H1 (cell line): Measurements from ENCODE around the gene ANXA2R. TPM values are rescaled to one million over a fixed set of nuclear protein-coding genes. Genes with fewer than 3 reads are reported as not detected.
"Not testable (repeated sequence)": the region's sequence is repeated elsewhere in the genome, so short reads cannot be mapped to it uniquely, and the experiment has no call there.

ENCODE experiments used
- CTCF ChIA-PET: fragments of 300-600 bp; sonication (Branson Sonifier 250); formaldehyde crosslinking; loops from one replicate; lab custom pipeline; 2021; ENCODE audit not compliant: partially characterized antibody; lab: Charles Lee
- POLR2A ChIA-PET: fragments of 300-600 bp; sonication (Branson Sonifier 250); formaldehyde crosslinking; loops from one replicate; lab custom pipeline; 2021; ENCODE audit warnings: inconsistent platforms; ENCODE audit not compliant: partially characterized antibody; lab: Charles Lee
- DNase-seq, 2 experiments: peaks; one replicate each; pipeline versions ENCODE4 v3.0.0 to v3.0.0-alpha.2; 2010 to 2022; ENCODE audit warnings: low spot score in 2 of 2, low read depth in 1 of 2, mixed read lengths in 1 of 2
- FAIRE-seq: peaks from 2 replicates; lab custom pipeline; 2011; peaks lifted over from hg19 to GRCh38; lab: Jason Lieb, UNC
- H2AFZ ChIP-seq: 2 replicates; pipeline ENCODE4 v1.8.1; 2012; ENCODE audit warnings: low read length, inconsistent platforms
- H2AK5ac ChIP-seq: 2 replicates; pipeline ENCODE4 v1.6.1; 2013; ENCODE audit warnings: low read depth, low read length
- H2BK120ac ChIP-seq: replicated peaks from 2 replicates; pipeline ENCODE3; 2013; ENCODE audit warnings: low read depth, low read length, inconsistent platforms
- H2BK12ac ChIP-seq: 2 replicates; pipeline ENCODE4 v1.6.1; 2013; ENCODE audit warnings: low read depth, low read length
- H2BK15ac ChIP-seq: 2 replicates; pipeline ENCODE4 v1.6.1; 2013; ENCODE audit warnings: low read length
- H2BK20ac ChIP-seq: 2 replicates; pipeline ENCODE4 v1.6.1; 2013; ENCODE audit warnings: low read length
- H2BK5ac ChIP-seq: 2 replicates; pipeline ENCODE4 v1.6.1; 2013; ENCODE audit warnings: low read depth, low read length
- H3K14ac ChIP-seq: 2 replicates; pipeline ENCODE4 v1.6.1; 2013; ENCODE audit warnings: inconsistent platforms; ENCODE audit not compliant: insufficient read length
- H3K18ac ChIP-seq: 2 replicates; pipeline ENCODE4 v1.6.1; 2013; ENCODE audit warnings: low read length; ENCODE audit errors: extremely low read depth
- H3K23ac ChIP-seq: 2 replicates; pipeline ENCODE4 v1.6.1; 2013; ENCODE audit warnings: inconsistent platforms; ENCODE audit not compliant: insufficient read length
- H3K23me2 ChIP-seq: 2 replicates; pipeline ENCODE4 v1.6.1; 2013; ENCODE audit warnings: low read depth, low read length
- H3K27ac ChIP-seq: 2 replicates; pipeline ENCODE4 v1.6.1; 2011; ENCODE audit warnings: low read depth, low read length, inconsistent platforms
- H3K27me3 ChIP-seq, 4 experiments: replicated peaks in 1 of 4; 1 replicate in 1 of 4; 2 replicates in 3 of 4; pipeline versions ENCODE4 v1.6.1 to v1.8.1; 2011 to 2013; ENCODE audit warnings: low read length in 3 of 4, mild to moderate bottlenecking in 3 of 4, inconsistent platforms in 2 of 4, mixed read lengths in 2 of 4, moderate library complexity in 1 of 4; ENCODE audit not compliant: control insufficient read depth in 3 of 4, insufficient read depth in 3 of 4; ENCODE audit errors: extremely low read depth in 1 of 4
- H3K36me3 ChIP-seq, 4 experiments: 2 replicates each; pipeline versions ENCODE4 v1.6.1 to v1.8.1; 2011 to 2013; ENCODE audit warnings: mild to moderate bottlenecking in 4 of 4, low read length in 3 of 4, moderate library complexity in 2 of 4, control low read depth in 1 of 4, inconsistent platforms in 1 of 4; ENCODE audit not compliant: insufficient read depth in 4 of 4, control insufficient read depth in 2 of 4
- H3K4ac ChIP-seq: replicated peaks from 2 replicates; pipeline ENCODE3; 2013; ENCODE audit warnings: low read length, low read depth, mixed read lengths, inconsistent platforms; ENCODE audit not compliant: insufficient read length
- H3K4me1 ChIP-seq, 4 experiments: replicated peaks in 1 of 4; 1 replicate in 1 of 4; 2 replicates in 3 of 4; pipeline versions ENCODE4 v1.6.1 to v1.8.1; 2011 to 2013; ENCODE audit warnings: low read length in 3 of 4, inconsistent platforms in 2 of 4, mixed read lengths in 1 of 4; ENCODE audit not compliant: insufficient read depth in 4 of 4, control insufficient read depth in 3 of 4
- H3K4me2 ChIP-seq, 2 experiments: 2 replicates each; pipeline versions ENCODE4 v1.6.1 to v1.8.1; 2011 to 2013; ENCODE audit warnings: low read depth in 2 of 2, low read length in 2 of 2, control low read depth in 1 of 2, inconsistent platforms in 1 of 2, mild to moderate bottlenecking in 1 of 2; ENCODE audit not compliant: insufficient read depth in 1 of 2
- H3K4me3 ChIP-seq, 4 experiments: fragments of 200-600, 300-600 bp in 1 of 4; sonication (generic), shearing (Covaris generic), sonication (Bioruptor Twin) in 1 of 4; 2 replicates each; pipeline versions ENCODE4 v1.5.1 to v1.8.1; 2011 to 2016; ENCODE audit warnings: low read length in 4 of 4, low read depth in 3 of 4, control low read depth in 2 of 4, inconsistent platforms in 2 of 4, mild to moderate bottlenecking in 2 of 4, mixed read lengths in 1 of 4, moderate library complexity in 1 of 4; ENCODE audit not compliant: insufficient read depth in 2 of 4; ENCODE audit errors: extremely low read depth in 1 of 4
- H3K56ac ChIP-seq: replicated peaks from 2 replicates; pipeline ENCODE3; 2013; ENCODE audit warnings: low read depth, mild to moderate bottlenecking, mixed read lengths, low read length, inconsistent platforms; ENCODE audit not compliant: insufficient read length
- H3K79me1 ChIP-seq: 2 replicates; pipeline ENCODE4 v1.6.1; 2013; ENCODE audit warnings: low read depth, low read length, control low read depth
- H3K79me2 ChIP-seq, 2 experiments: 2 replicates each; pipeline versions ENCODE4 v1.6.1 to v1.8.1; 2012 to 2013; ENCODE audit warnings: low read length in 2 of 2, mild to moderate bottlenecking in 2 of 2, inconsistent platforms in 1 of 2; ENCODE audit not compliant: insufficient read depth in 2 of 2, control insufficient read depth in 1 of 2
- H3K9ac ChIP-seq, 4 experiments: replicated peaks in 1 of 4; 1 replicate in 1 of 4; 2 replicates in 3 of 4; pipeline versions ENCODE4 v1.6.1 to v1.8.1; 2011 to 2013; ENCODE audit warnings: low read depth in 3 of 4, low read length in 3 of 4, control low read depth in 2 of 4, mild to moderate bottlenecking in 2 of 4, moderate library complexity in 2 of 4, inconsistent platforms in 1 of 4; ENCODE audit errors: extremely low read depth in 1 of 4
- H3K9me3 ChIP-seq, 2 experiments: 2 replicates each; pipeline versions ENCODE4 v1.6.1 to v1.8.1; 2012 to 2013; ENCODE audit warnings: mild to moderate bottlenecking in 2 of 2, moderate library complexity in 2 of 2, control low read depth in 1 of 2, inconsistent platforms in 1 of 2, low read depth in 1 of 2, low read length in 1 of 2, mixed read lengths in 1 of 2; ENCODE audit not compliant: insufficient read depth in 2 of 2
- H4K20me1 ChIP-seq, 2 experiments: replicated peaks in 1 of 2; 2 replicates each; pipeline versions ENCODE3 to v1.8.1; 2011 to 2013; ENCODE audit warnings: inconsistent platforms in 2 of 2, low read length in 2 of 2, mild to moderate bottlenecking in 1 of 2; ENCODE audit not compliant: insufficient read depth in 2 of 2, control insufficient read depth in 1 of 2
- H4K5ac ChIP-seq: 2 replicates; pipeline ENCODE4 v1.6.1; 2013; ENCODE audit warnings: low read length, low read depth, mixed read lengths, inconsistent platforms; ENCODE audit not compliant: insufficient read length
- H4K8ac ChIP-seq: 2 replicates; pipeline ENCODE4 v1.8.0; 2013; ENCODE audit warnings: mild to moderate bottlenecking, moderate library complexity, low read length, inconsistent platforms; ENCODE audit not compliant: insufficient read depth; ENCODE audit errors: extremely low read depth
- H4K91ac ChIP-seq: replicated peaks from 2 replicates; pipeline ENCODE3; 2013; ENCODE audit warnings: low read length, mixed read lengths, inconsistent platforms; ENCODE audit not compliant: insufficient read length
- GABPA ChIP-seq: IDR thresholded peaks from 2 replicates; pipeline ENCODE4 v1.6.1; 2011; ENCODE audit warnings: mild to moderate bottlenecking, low read length, moderate library complexity, borderline replicate concordance; ENCODE audit not compliant: insufficient read depth
- WGBS, 2 experiments: shearing (Covaris generic) in 1 of 2; methylation state at CpG; one replicate each; pipeline versions ENCODE4 v1.1.6 to v1.1.7; 2013 to 2015; ENCODE audit warnings: low lambda C conversion rate in 2 of 2, mixed read lengths in 2 of 2, inconsistent platforms in 1 of 2, low coverage in 1 of 2, missing lambda C conversion rate in 1 of 2; ENCODE audit not compliant: insufficient replicate concordance in 2 of 2, insufficient coverage in 1 of 2, insufficient read length in 1 of 2; ENCODE audit errors: extremely low coverage in 1 of 2, missing lambda C conversion rate in 1 of 2; 5-methylcytosine and 5-hydroxymethylcytosine counted together
- polyA plus RNA-seq, 7 experiments: library from polyadenylated mRNA; depleted of rRNA in 3 of 7; stranded (reverse) in 5 of 7; unstranded in 2 of 7; fragments of >200 nt in 5 of 7; fragments of 200-250 nt in 2 of 7; gene quantifications; 1 replicate in 5 of 7; 2 replicates in 1 of 7; 4 replicates in 1 of 7; pipeline versions ENCODE4 v1.2.1 to v1.2.3, GENCODE V29; 2011 to 2013; ENCODE audit warnings: missing spikeins in 2 of 7, mixed read lengths in 2 of 7
- total RNA-seq: library from RNA; stranded (reverse); fragmentation: NEBNext Ultra II Directional; extraction: Animal tissue kit (Norgen Biotek cat#: 25700); gene quantifications from 2 replicates; pipeline ENCODE4 v1.2.1, GENCODE V29; 2021

Gene ANXA2R
- total and polyA plus RNA-seq, 2 of the 8 experiments (the other 6 are each of a cell fraction or from before 2014, with no cell fraction given): 0.08 to 0.17 TPM

DNA sequence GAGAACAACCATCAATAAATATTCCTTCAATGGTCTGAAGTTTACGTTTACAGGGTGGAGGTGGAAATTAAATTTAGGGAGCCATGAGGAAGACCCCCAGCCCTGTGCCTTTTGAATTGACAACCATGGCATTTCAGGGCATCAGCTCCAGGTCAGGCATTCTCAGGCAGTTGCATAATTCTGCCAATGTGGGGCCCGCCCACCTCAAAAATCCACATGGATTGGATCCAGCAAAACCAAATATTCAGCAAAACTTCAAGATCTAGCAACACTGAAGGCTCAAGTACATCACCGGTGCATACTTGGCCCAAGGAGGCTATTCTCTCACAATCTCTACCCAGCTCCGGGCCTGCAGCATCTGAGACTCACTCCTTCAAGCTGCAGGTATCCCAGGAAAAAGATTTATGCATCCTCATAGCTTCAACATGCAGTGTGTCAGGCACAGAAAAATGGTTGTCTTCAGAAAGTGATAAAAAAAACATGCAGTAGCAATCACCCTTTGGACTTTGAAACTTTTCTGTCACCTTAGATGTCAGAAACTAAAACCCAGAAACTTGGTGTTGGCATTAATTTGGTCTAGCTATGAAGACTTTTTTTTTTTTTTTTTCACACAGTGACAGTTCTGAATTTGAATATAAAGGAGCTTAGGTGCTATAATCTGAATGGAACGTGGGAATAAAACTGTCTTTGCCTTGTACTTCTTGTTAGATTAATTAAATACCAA, 21.4 kb upstream of the ANXA2R start (continued):
- no peak for TF ChIP-seq GABPA
- TF ChIP-seq, all 59 proteins: peak for 0

GRCh38 chr5:43060020-43060419, 19.9 kb upstream of the ANXA2R start:
- H4K5ac ChIP-seq, H3K4me1 ChIP-seq, H3K23me2 ChIP-seq, CTCF ChIA-PET, H3K4ac ChIP-seq, H4K8ac ChIP-seq, H3K9me3 ChIP-seq, H2BK120ac ChIP-seq, H2AFZ ChIP-seq, H3K27ac ChIP-seq, H3K56ac ChIP-seq, H2BK20ac ChIP-seq, H3K23ac ChIP-seq, H3K27me3 ChIP-seq, H3K79me2 ChIP-seq, H4K20me1 ChIP-seq, H3K9ac ChIP-seq, H4K91ac ChIP-seq, FAIRE-seq, H3K36me3 ChIP-seq, H3K79me1 ChIP-seq, POLR2A ChIA-PET, H3K18ac ChIP-seq, H2BK15ac ChIP-seq, DNase-seq, H2BK12ac ChIP-seq, H3K4me2 ChIP-seq, H3K14ac ChIP-seq, H2BK5ac ChIP-seq, H3K4me3 ChIP-seq, H2AK5ac ChIP-seq: not testable (repeated sequence)
- WGBS, 2 experiments: 84% methylated on average over 2 of the region's 2 CpGs; no CpG with 5 or more reads in 1 of the 2 experiments
